ENCODE measurements around the gene XKR8. TPM values are rescaled to one million over a fixed set of nuclear protein-coding genes. Genes with fewer than 3 reads are reported as not detected.

Gene XKR8, protein sequence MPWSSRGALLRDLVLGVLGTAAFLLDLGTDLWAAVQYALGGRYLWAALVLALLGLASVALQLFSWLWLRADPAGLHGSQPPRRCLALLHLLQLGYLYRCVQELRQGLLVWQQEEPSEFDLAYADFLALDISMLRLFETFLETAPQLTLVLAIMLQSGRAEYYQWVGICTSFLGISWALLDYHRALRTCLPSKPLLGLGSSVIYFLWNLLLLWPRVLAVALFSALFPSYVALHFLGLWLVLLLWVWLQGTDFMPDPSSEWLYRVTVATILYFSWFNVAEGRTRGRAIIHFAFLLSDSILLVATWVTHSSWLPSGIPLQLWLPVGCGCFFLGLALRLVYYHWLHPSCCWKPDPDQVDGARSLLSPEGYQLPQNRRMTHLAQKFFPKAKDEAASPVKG
- total RNA-seq (2022; extraction: Qiagen RNA extraction; ENCODE audit: low read depth), result 4.4 to 6.9 TPM (median 5.1 TPM) in 5 replicates

DNA sequence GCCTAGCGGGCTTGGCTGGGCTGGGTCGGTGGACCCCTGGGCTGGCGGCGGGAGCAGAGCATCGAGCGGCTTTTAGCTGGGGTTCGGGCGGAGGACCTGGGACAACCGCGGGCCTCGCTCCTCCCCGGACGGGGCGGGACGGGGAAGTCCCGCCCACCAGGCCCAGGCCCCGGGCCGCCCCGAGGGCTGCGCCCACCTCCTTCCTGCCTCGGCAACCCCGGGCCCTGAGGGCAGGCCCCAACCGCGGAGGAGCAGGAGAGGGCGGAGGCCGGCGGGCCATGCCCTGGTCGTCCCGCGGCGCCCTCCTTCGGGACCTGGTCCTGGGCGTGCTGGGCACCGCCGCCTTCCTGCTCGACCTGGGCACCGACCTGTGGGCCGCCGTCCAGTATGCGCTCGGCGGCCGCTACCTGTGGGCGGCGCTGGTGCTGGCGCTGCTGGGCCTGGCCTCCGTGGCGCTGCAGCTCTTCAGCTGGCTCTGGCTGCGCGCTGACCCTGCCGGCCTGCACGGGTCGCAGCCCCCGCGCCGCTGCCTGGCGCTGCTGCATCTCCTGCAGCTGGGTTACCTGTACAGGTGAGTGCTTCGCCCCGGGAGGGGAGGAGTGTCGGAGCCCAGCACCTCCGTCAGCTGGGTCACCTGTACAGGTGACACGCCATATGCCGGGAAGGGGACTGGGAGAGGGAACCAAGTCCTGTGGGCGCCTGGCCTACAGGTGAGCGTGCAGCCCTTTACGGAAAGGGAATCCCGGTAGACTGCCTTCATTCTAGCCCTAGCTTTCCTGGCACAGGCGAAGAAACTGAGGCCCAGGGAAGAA lies at the start of gene XKR8:
Gene XKR8 (plus strand): TSS at position 182 of the 812 bp plus-strand sequence. CDS start 97 bp downstream, at position 279.

DNA sequence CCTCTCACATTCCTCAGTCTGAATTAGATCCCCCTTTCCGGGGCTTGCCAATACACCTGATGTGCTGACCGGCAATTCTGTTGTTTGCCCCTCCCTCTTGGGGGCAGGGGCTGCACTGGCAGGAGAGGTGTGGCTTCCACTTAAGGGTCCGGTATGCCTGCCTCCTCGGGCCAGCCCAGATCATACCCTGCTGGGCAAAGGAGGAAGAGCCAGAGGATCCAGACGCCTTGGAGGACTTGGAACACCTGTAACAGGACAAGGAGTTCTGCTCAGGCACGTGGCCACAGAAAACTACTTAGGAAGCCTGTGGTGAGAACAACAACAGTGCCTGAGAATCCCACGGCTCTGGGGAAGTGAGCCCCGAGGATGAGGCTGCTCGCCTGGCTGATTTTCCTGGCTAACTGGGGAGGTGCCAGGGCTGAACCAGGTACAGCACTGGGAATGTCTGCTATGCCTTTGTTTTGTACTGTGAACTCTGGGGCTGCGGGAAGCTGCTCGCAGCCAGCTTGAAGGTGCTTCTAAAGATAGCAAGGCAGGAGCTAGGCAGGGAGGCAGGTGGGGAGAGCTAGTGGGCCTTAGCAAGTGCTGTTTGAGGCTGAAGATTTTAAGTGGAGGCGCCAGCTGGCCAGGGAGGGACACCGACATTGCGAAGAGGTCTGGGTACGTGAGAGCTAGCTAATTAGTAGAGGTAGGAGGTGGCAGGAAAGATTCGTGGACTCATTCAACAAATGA lies 24.8 kb upstream of the XKR8 start, which contains the start of gene SMPDL3B:
Gene SMPDL3B (plus strand): TSS at position 183 of the 732 bp plus-strand sequence. CDS start 184 bp downstream, at position 367.

Other genes with a start within 250 kb of the XKR8 start
- gene FAM76A, start 234.0 kb upstream of the XKR8 start, total RNA-seq (2022; extraction: Qiagen RNA extraction; ENCODE audit: low read depth), result 5.2 to 6.9 TPM (median 5.6 TPM) in 5 replicates
- 7.1 to 10.7 TPM (median 8.7 TPM) in 5 replicates for gene STX12, start 186.8 kb upstream of the XKR8 start, total RNA-seq (2022; extraction: Qiagen RNA extraction; ENCODE audit: low read depth)
- 37.9 to 42.6 TPM (median 39.4 TPM) in 5 replicates for gene PPP1R8, start 129.2 kb upstream of the XKR8 start, total RNA-seq (2022; extraction: Qiagen RNA extraction; ENCODE audit: low read depth)
- 0.40 to 1.7 TPM (median 0.83 TPM) in 5 replicates for gene THEMIS2, start 87.4 kb upstream of the XKR8 start, total RNA-seq (2022; extraction: Qiagen RNA extraction; ENCODE audit: low read depth)
- 36.8 to 42.7 TPM (median 40.2 TPM) in 5 replicates for gene RPA2, start 45.4 kb upstream of the XKR8 start, total RNA-seq (2022; extraction: Qiagen RNA extraction; ENCODE audit: low read depth)
- 1.1 to 1.6 TPM (median 1.3 TPM) in 5 replicates for gene SMPDL3B, start 25.0 kb upstream of the XKR8 start, total RNA-seq (2022; extraction: Qiagen RNA extraction; ENCODE audit: low read depth)
- 6.5 to 7.8 TPM (median 7.2 TPM) in 5 replicates for gene EYA3, start 128.6 kb downstream of the XKR8 start, total RNA-seq (2022; extraction: Qiagen RNA extraction; ENCODE audit: low read depth)
- gene PTAFR, start 216.7 kb downstream of the XKR8 start, total RNA-seq (2022; extraction: Qiagen RNA extraction; ENCODE audit: low read depth), result 0.24 to 0.38 TPM (median 0.29 TPM) in 5 replicates